HUES48 (cell line): ENCODE measurements around the gene RNF213.

Source experiments
- H3K27ac ChIP-seq: one replicate; pipeline ENCODE4 v1.7.0; 2013; ENCODE audit warnings: low read depth, low read length, inconsistent platforms
- H3K27me3 ChIP-seq: 2 replicates; pipeline ENCODE4 v1.6.1; 2013; ENCODE audit warnings: mild to moderate bottlenecking, low read length; ENCODE audit not compliant: control insufficient read depth, insufficient read depth
- H3K36me3 ChIP-seq: 2 replicates; pipeline ENCODE4 v1.6.1; 2013; ENCODE audit warnings: low read length; ENCODE audit not compliant: control insufficient read depth, insufficient read depth
- H3K4me1 ChIP-seq: 2 replicates; pipeline ENCODE4 v1.6.1; 2013; ENCODE audit warnings: mild to moderate bottlenecking, low read length; ENCODE audit not compliant: control insufficient read depth, insufficient read depth
- H3K4me3 ChIP-seq: 2 replicates; pipeline ENCODE4 v1.5.1; 2013; ENCODE audit warnings: mild to moderate bottlenecking, low read depth, low read length
- H3K9ac ChIP-seq: 2 replicates; pipeline ENCODE4 v1.6.1; 2013; ENCODE audit warnings: mild to moderate bottlenecking, low read depth, low read length, moderate library complexity
- H3K9me3 ChIP-seq: 2 replicates; pipeline ENCODE4 v1.6.1; 2013; ENCODE audit warnings: low read length; ENCODE audit not compliant: control insufficient read depth, insufficient read depth

RNF213 gene

DNA sequence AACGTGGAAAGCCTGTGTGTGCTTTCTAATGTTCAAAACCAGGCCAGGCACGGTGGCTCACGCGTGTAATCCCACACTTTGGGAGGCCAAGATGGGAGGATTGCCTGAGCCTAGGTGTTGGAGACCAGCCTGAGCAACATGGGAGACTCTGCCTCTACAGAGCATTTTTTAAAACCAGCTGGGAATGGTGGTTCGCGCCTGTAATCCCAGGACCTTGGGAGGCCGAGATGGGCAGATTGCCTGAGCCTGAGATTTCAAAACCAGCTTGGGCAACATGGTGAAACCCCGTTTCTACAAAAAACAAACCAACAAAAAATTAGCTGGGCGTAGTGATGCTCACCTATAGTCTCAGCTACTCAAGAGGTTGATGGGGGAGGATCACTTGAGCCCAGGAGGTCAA, 26.4 kb downstream of the RNF213 start:
- Histone ChIP-seq H3K4me3 (no peak overlapping the region), H3K27me3 (no peaks in the 10 kb centered on the region), H3K9ac (no peak overlapping the region), H3K36me3 (peaks cover 30% of the 10 kb centered on the region), H3K9me3 (no peaks in the 10 kb centered on the region), H3K4me1 (0 out of 2 replicates have a peak, but pooled peaks cover 4% of the 10 kb centered on the region), H3K27ac (no peak overlapping the region)

DNA sequence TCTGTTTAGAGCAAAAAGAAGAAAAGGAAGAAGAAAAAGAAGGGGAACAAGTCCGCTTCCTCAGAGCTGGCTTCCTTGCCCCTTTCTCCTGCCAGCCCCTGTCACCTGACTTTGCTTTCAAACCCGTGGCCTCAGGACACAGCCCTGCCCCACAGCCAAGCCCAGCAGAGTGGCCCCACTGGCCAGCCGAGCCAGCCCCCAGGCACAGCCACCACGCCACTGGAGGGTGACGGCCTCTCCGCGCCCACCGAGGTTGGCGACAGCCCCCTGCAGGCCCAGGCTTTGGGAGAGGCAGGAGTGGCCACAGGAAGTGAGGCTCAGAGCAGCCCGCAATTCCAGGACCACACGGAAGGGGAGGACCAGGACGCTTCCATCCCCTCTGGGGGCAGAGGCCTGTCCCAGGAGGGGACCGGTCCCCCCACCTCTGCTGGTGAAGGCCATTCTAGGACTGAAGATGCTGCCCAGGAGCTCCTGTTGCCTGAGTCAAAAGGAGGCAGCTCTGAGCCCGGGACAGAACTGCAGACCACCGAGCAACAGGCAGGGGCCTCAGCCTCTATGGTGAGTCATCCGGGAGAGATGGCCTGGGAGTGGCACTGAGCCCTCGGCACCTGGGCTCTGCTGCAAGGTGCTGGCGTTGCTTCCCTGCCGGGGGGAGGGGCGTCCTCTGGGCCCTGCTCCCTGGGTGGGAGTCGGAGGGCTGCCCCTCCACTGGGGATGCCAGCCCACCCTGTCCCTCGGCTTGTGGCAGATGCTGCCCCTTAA, 27.3 kb downstream of the RNF213 start:
- Histone ChIP-seq H3K9me3 (no peaks in the 10 kb centered on the region), H3K27me3 (no peaks in the 10 kb centered on the region), H3K9ac (no peak overlapping the region), H3K4me3 (no peak overlapping the region), H3K36me3 (peaks cover 37% of the 10 kb centered on the region), H3K27ac (no peak overlapping the region), H3K4me1 (0 out of 2 replicates have a peak, but pooled peaks cover 4% of the 10 kb centered on the region)

DNA sequence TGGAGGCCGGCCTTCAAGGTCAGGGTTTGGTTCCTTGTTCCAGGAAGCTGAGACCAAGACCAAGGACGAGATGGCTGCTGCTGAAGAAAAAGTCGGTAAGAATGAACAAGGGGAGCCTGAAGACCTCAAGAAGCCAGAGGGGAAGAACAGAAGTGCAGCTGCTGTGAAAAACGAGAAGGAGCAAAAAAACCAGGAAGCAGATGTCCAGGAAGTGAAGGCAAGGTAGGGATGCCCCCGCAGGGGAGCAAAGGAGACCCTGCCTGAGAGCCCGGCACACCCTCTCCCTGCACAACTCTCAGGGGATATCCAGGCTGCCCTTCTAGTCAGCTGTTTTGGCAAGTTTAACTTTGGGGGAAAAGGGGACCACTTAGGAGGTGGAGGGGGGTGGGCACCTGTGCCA, 29.0 kb downstream of the RNF213 start:
- Histone ChIP-seq H3K36me3 (peaks cover 45% of the 10 kb centered on the region), H3K9ac (no peak overlapping the region), H3K27ac (no peak overlapping the region)

DNA sequence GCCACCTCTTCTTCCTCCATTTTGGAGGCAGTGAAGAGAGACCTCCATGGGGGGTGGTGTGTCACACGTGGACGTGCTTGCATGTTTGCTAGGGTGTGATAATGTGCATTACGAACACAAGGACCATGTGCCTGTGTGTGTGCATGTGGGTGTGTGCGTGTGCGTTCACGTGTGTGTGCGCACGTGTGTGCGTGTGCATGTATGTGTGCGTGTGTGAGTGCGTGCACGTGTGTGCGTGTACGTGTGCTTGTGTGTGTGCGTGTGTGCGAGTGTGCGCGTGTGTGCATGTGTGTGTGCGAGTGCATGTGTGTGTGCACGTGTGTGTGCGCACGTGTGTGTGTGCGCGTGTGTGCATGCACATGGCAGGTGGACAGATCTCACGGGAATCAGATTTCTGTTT, 29.5 kb downstream of the RNF213 start:
- Histone ChIP-seq H3K9ac (no peak overlapping the region), H3K4me1 (no peaks in the 10 kb centered on the region), H3K27me3 (no peaks in the 10 kb centered on the region), H3K4me3 (no peak overlapping the region), H3K9me3 (no peaks in the 10 kb centered on the region), H3K27ac (no peak overlapping the region), H3K36me3 (peaks cover 50% of the 10 kb centered on the region)

More for the DNA sequence above, 29.0 kb downstream of the RNF213 start:
- Histone ChIP-seq H3K4me3 (no peak overlapping the region), H3K4me1 (no peaks in the 10 kb centered on the region), H3K27me3 (no peaks in the 10 kb centered on the region), H3K9me3 (no peaks in the 10 kb centered on the region)

DNA sequence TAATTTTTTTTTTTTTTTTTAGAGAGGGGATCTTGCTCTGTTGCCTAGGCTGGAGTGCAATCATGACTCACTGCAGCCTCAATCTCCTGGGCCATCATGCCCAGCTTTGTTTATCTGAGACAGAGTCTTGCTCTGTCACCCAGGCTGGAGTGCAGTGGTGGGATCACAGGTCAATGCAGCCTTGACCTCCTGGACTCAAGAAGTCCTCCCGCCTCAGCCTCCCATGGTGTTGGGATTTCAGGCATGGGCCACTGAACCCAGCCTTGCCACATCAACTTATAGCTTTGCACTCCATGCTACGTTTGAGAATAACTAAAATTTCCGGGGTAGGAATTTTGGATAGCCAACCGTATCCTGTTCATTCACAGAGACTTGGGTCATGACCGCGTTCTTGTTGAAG, 30.6 kb downstream of the RNF213 start:
- no peak overlapping the region for H3K4me3 ChIP-seq
- H3K9me3 ChIP-seq: no peaks in the 10 kb centered on the region
- no peaks in the 10 kb centered on the region for H3K27me3 ChIP-seq
- H3K27ac ChIP-seq: no peak overlapping the region
- H3K9ac ChIP-seq: no peak overlapping the region
- peaks cover 61% of the 10 kb centered on the region for H3K36me3 ChIP-seq
- no peaks in the 10 kb centered on the region for H3K4me1 ChIP-seq

DNA sequence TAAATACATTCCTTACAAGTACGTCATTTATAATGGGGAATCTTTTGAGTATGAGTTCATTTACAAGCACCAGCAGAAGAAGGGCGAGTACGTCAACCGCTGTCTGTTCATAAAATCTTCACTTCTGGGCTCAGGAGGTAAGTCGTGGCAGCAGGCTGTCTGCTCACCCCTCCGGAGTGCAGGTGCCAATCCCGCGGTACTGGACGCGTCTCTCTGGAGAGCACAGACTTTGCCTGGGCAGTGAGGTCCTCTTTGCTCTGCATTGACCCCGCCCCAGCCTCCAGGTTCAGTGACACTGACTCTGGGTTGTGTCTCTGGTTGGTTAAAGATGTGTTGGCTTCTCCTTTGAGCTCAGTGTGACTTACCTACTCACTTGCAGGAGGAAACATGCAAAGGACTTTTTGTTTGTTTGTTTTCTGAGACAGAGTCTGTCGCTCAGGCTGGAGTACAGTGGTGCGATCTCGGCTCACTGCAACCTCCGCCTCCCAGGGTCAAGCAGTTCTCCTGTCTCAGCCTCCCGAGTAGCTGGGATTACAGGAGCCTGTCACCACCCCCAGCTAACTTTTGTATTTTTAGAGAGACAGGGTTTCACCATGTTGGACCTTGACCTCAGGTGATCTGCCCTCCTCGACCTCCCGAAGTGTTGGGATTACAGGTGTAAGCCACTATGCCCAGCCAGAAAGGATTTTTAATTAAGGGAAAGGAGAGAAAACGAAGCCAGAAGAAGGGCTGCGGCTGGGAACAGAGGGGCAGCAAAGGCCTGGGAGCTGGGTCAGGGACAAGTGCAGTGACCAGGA, 31.2 kb downstream of the RNF213 start:
- Histone ChIP-seq H3K9ac (no peak overlapping the region), H3K4me1 (no peaks in the 10 kb centered on the region), H3K36me3 (peaks cover 68% of the 10 kb centered on the region), H3K9me3 (no peaks in the 10 kb centered on the region), H3K27ac (no peak overlapping the region), H3K27me3 (no peaks in the 10 kb centered on the region), H3K4me3 (no peak overlapping the region)

DNA sequence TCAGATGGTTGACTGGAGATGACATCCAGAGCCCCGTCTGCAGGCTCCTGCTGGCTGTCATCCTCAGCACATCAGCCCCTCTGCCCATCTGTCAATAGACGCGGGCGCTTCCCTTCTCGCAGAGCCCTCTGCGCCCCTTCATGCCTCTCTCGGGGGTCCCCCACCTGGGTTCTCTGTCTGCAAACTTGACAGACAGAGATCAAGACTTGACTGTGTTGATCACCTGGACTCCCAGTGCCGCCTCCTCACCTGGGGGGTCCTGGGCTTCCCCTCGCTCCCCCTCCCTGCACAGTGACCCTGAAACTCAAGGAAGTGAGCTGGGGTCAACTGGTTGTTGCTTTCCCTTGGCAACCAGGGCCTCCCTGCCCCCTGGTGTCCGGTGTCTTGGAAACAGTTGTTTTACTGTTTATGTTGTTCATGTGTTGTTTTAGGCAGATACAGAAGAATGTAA, 31.9 kb downstream of the RNF213 start:
- Histone ChIP-seq H3K36me3 (peaks cover 68% of the 10 kb centered on the region), H3K9me3 (no peaks in the 10 kb centered on the region), H3K27ac (no peak overlapping the region), H3K27me3 (no peaks in the 10 kb centered on the region), H3K9ac (no peak overlapping the region), H3K4me3 (no peak overlapping the region), H3K4me1 (no peaks in the 10 kb centered on the region)

DNA sequence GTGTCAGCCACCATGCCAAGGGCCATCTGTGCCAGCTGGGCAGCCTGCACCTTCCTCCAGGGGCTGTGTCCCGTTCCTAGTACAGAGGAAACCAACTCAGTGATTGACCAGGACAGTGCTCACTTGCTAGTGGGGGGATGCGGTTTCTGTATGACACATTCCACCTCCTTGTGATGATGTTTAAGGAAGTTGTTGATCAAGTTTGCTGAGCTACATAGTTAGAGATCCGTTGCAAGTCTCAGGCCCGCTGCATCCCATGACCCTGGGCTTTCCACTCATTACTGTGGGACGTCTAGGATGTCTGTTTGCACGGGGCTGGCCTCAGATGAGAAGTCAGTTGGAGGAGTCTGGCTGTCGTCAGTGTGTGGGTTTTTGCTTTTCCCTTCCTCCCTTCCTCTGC, 33.6 kb downstream of the RNF213 start:
- H3K36me3 ChIP-seq: peaks cover 75% of the 10 kb centered on the region
- no peak overlapping the region for H3K27ac ChIP-seq
- H3K4me1 ChIP-seq: no peaks in the 10 kb centered on the region

DNA sequence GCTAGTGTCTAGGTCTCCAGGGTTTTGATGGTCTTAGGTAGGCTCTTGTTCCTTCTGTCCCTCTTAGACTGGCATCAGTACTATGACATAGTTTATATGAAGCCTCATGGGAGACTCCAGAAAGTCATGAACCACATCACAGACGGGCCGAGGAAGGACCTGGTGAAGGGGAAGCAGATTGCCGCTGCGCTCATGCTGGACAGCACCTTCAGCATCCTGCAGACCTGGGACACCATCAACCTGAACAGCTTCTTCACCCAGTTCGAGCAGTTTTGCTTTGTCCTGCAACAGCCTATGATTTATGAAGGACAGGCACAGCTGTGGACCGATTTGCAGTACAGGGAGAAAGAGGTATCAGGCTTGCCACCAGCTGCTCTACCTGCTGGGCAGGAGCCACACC, 34.0 kb downstream of the RNF213 start:
- no peak overlapping the region for H3K9ac ChIP-seq

More for the DNA sequence above, 33.6 kb downstream of the RNF213 start:
- Histone ChIP-seq H3K9ac (no peak overlapping the region), H3K4me3 (no peak overlapping the region), H3K27me3 (no peaks in the 10 kb centered on the region), H3K9me3 (no peaks in the 10 kb centered on the region)

DNA sequence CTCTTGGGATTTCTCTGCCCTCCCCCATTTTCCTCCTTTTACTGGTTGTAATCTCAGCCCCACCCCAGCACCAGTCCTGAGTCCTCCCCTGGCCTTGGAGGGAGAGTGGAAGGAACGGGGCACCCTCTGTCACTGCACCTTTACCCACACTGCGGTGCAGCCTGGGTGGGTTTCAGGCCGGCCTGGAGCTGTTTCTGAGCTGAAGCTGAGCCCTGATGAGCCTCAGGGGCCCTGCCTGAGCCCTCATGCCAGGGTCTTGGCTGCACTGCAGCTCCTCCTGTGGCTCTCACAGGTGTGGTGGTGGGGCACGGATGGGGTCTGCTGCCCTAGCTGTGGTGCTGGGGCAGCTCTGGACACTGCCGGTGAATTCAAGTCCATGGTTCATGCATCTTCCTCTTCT, 34.5 kb downstream of the RNF213 start:
- H3K9ac ChIP-seq: no peak overlapping the region
- no peak overlapping the region for H3K4me3 ChIP-seq
- no peaks in the 10 kb centered on the region for H3K27me3 ChIP-seq
- no peaks in the 10 kb centered on the region for H3K9me3 ChIP-seq
- no peaks in the 10 kb centered on the region for H3K4me1 ChIP-seq
- H3K27ac ChIP-seq: no peak overlapping the region
- peaks cover 73% of the 10 kb centered on the region for H3K36me3 ChIP-seq

More for the DNA sequence above, 34.0 kb downstream of the RNF213 start:
- Histone ChIP-seq H3K27me3 (no peaks in the 10 kb centered on the region), H3K27ac (no peak overlapping the region), H3K36me3 (peaks cover 73% of the 10 kb centered on the region), H3K4me1 (no peaks in the 10 kb centered on the region), H3K9me3 (no peaks in the 10 kb centered on the region), H3K4me3 (no peak overlapping the region)

DNA sequence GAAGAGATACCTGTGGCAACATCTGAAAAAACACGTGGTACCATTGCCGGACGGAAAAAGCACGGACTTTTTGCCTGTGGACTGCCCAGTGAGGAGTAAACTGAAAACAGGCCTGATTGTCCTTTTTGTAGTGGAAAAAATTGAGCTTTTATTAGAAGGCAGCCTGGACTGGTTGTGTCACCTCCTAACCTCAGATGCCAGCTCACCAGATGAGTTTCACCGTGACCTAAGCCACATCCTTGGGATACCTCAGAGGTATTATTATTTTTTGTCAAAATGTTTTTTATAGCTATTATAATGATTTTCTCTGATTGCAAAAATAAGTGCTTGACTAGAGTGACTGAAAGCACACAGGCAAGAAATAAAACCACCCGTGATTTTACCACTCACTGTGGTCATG, 34.9 kb downstream of the RNF213 start:
- Histone ChIP-seq H3K9me3 (no peaks in the 10 kb centered on the region), H3K27ac (no peak overlapping the region), H3K36me3 (peaks cover 69% of the 10 kb centered on the region), H3K4me3 (no peak overlapping the region), H3K27me3 (no peaks in the 10 kb centered on the region), H3K9ac (no peak overlapping the region), H3K4me1 (no peaks in the 10 kb centered on the region)
